GM18499 (cell line): Measurements from ENCODE around the gene SHISA7.
"Not testable (repeated sequence)": the region's sequence is repeated elsewhere in the genome, so short reads cannot be mapped to it uniquely, and the experiment has no call there.

ENCODE experiments used
- ATAC-seq: cut with Tn5 transposase; IDR thresholded peaks from one replicate; pipeline ENCODE4 v1.9.1; 2021; ENCODE audit warnings: moderate number of reproducible peaks; ENCODE audit not compliant: insufficient read depth, unreplicated experiment

SHISA7 gene

DNA sequence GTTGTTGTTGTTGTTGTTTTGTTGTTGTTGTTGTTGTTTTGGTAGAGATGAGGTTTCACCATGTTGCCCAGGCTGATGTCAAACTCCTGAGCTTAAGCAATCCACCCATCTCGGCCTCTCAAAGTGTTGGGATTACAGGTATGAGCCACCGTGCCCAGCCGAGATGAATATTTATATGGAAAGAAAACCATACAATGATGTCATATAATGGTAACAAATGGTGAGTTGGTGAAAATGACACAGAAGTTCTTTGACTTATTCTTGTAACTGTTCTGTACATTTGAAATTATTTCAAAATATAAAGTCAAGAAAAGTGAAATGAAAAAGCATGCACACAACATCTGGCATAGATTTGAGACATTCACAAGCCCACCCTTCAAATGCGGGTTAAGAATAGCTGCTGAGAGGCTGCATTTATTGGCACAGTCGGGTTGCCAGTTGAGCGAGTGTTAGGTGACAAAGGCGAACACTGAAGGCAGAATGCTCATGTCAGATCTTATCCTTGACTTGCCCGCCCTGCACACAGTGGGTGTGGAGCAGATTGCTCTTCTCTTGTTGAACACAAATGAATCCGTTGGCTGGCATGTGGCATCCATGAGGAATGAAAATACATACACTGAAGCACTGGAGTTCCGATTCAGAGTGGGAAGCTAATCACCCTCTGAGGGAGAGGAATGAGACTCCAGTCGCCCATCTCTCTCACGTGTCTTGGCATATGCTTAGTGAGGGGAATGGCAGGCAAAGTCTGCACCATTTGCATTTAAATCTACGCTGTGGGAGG lies 19.7 kb downstream of the SHISA7 start:
- no peak for ATAC-seq

DNA sequence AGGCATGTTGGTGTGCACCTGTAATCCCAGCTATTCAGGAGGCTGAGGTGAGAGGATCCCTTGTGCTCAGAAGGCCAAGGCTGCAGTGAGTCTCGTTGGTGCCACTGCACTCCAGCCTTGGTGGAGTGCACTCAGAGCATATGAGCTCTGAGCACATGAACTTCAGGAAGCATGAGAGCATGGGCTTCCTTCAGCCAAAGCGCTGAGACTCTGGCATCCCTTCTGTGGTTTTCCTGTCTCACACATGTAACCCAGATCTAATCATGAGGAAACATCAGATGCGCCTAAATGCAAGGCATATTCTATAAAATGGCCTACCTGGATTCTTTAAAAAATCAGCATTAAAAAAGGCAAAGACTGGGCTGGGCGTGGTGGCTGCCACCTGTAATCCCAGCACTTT lies 21.8 kb downstream of the SHISA7 start:
- ATAC-seq = not testable (repeated sequence)

DNA sequence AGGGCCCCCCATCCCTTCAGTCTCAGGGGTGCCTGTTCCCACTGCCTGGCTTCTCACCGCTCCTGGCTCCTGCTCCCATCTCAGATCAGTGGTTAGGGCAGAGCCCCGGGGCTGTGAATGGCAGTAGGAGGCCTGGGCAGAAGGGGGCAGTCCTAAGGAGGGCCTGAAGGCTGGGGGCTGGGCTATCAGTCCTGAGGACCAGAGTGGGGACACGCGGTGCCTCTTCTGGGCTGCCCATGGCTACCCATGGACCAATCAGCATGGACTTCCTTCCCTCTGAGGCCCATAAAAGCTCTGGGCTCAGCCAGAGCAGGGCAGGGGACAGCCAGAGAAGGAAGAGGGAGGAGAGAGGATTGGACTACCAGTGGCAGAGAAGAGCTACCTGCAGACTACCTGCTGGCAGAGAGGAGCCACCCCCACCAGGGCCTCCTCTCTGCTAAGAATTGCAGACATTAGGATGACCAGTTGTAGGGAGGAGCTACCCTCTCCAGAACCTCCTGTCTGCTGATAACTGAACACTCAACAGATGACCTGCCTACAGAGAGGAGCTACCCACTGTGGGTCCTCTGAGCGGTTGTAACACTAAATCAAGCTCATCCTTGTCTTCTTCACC lies 23.4 kb downstream of the SHISA7 start:
- no peak for ATAC-seq

DNA sequence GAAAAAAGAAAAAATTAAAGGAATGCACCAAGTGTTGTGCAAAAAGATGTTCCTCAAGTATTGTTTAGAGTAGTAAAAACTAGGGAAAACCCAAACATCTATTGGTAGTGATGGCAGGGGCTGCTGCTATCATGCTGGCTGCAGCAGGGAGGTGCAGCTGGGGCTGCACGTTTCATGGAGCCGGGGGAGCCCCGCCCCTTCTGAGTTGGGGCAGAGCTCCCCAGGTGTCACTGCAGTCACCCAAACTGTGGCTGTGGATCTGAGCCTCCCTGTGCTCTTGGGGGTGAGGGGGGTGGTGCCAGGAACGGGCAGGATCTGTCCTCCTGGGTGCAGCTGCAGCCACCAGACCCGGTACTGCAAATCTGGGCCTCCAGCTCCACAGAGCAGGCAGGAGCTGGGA lies 24.0 kb downstream of the SHISA7 start:
- no peak for ATAC-seq

DNA sequence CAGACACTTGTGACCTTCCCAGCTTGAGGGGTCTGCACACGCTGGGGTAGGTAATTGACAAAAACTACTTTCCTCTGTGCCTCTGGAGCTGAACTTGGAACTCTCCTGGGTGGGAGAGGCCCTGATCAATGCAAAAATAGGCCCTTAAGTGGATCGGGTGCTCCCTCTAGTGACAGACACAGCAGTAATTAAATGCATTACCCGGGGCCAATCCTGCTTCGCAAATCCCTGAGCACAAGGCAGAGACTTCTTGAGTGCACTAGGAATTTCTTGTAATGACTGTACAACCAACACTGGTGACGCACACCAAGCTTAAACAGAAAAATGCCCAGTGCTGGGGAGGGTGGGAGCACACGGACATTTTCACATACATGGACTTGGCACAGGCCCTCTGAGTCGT lies 24.9 kb downstream of the SHISA7 start:
- no peak for ATAC-seq

DNA sequence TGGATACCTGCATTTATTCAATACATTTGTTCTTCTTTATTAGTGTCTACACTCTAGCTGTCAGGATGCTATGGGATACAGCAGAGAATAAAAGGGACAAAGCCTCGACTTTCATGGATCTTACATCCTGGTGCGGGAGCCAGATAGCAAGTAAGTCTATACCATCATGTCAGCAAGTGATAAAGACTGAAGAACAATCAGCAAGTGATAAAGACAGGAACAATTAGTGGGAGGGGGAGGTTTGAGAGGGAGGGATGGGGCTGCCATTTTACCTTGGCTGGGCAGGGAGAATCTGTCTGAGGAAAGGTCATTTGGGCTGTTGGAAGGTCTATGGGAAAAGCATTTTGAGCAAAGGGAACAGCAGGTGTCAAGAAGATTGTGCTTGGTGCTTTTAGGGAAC lies 32.9 kb downstream of the SHISA7 start:
- no peak for ATAC-seq

DNA sequence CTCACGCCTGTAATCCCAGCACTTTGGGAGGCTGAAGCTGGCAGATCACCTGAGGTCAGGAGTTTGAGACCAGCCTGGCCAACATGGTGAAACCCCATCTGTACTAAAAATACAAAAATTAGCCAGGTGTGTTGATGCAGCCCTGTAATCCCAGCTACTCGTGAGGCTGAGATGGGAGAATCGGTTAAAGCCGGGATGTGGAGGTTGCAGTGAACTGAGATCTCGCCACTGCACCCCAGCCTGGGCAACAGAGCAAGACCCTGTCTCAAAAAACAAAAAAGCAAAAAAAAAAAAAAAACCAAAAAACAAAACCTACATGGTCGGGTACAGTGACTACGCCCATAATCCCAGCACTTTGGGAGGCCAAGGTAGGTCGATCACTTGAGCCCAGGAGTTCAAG lies 33.9 kb downstream of the SHISA7 start:
- ATAC-seq = not testable (repeated sequence)

DNA sequence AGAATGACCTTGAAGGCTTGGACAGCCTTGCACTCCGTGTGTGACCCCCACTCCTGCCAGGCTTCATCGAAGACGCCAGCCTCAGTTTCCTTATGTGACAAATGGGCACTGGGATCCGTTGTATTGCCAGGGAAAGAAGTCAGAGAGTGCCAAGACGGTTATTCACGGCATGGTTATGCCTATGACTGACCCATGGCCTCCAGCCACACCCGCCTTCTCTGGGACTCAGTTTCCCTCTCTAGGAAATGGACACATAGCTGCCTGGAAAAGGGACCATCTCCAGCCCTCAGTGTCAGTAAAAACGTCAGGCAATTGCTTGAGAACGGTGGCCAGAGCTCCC lies 34.6 kb downstream of the SHISA7 start:
- ATAC-seq = no peak

DNA sequence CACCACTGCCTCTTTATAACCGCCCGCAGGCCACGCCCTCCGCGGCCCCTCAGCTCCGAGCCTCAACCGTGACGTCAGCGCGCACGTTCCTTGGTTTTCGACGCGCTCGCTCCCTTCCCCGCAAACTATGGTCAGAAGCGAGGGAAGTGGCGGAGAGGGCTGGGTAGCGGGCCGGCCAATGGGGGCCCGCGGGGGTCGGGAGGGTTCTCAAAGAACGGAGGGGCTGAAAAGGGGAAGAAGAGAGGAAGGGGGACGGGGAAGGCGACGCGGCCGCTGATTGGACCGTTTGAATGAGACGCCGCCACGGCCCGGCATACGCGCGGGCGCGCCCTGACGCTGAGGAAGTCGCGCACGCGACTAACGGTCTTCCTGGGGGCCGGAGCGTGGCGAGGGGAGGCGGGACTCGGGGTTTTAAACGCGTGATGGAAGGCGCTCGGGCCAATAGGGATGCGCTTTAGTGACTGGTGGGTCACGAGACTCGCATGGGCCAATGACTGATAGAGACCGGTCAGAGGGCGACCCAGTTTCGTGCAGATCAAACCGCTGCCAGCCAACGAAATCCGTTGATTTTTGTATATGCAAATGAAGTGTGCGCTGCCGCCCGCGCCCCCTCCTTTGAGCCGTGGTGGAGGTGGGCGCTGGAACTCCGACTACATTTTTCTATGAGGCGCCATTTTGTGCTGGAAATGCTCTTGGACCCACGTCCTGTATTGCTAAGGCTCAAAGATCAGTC lies 35.1 kb downstream of the SHISA7 start:
- peak; percentile 69 for ATAC-seq

DNA sequence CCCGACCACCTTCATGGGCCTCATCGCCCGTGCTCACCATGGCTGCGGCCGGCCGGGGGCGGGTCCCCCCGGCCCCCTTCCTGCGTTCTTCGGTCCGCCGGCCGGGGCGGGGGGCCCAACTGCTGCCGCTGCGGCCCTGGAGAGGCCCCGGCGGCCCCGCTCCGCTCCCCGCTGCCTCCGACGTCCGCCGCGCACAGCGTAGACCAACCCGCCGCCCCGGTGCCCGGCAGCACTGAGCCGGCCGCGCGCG lies 35.6 kb downstream of the SHISA7 start, which contains the start of gene UBE2S:
Gene UBE2S (minus strand): TSS at position 239 of the 250 bp plus-strand sequence. CDS start 199 bp downstream, at position 40.
- not testable (repeated sequence) for ATAC-seq

DNA sequence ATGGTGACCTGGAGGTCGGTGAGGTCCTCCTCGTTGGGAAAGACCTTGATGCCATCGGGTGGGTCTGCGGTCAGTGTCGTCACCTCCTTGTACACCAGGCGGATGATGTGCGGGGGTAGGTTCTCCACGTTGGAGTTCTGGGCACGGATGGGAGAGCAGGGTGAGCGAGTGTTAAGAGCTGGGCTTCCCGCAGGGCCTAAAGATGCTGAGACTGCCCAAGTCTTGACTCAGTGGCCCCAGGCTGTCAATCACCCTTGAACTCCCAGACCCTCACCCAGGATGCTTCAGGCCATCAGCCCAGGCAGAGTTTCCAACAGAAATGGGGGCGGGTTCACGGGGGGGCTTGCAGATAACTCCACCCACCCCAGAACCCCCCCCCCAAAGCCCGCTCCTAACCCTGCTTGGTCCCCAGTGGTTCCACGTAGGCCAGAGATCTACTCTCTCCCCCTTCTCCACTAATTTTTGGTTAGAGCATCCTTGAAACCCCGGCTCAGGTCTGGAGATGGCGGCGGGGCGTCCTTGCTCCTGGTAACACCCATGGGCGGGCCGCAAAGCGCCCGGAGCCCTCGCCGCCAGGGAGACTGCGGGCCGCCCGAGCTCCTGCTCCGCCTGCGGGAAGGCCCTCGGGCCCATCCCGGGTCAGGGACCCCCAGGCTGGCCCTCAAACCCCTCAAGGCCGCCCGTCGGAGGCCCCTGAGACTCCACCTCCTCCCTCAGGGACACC lies 36.1 kb downstream of the SHISA7 start:
- no peak for ATAC-seq

DNA sequence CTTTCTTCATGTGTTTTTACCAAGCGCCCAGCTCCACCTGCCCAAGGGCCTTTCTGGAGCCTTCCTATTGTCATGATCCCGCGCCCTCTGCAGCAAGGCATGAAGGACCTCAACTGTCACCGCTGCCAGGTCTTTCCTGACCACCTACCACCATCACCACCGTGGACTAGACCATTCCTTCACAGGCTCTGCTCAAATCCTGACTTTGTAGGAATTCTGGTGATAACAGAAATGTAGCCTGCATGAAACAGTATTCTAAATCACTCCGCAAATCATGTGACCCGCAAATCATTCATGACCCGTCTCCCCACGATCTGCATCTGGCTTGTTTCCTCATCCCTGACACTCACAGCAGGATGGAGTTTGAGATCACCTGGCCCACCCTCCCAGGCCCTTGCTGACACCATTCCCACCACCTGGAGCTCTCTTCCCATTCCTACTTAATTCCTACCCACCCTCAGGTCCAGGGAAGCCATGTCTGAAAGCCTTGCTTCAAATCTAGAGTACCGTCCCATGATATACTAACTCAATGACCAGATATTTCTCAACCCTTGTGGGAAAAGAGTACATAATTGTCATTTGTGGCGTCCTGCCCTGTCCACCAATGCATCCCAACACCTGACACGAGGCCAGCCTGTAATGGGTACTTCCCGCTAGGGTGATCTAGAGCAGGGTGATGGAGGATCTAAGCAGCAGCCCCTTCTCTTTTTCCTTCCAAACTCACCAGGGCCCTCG lies 36.8 kb downstream of the SHISA7 start:
- no peak for ATAC-seq

DNA sequence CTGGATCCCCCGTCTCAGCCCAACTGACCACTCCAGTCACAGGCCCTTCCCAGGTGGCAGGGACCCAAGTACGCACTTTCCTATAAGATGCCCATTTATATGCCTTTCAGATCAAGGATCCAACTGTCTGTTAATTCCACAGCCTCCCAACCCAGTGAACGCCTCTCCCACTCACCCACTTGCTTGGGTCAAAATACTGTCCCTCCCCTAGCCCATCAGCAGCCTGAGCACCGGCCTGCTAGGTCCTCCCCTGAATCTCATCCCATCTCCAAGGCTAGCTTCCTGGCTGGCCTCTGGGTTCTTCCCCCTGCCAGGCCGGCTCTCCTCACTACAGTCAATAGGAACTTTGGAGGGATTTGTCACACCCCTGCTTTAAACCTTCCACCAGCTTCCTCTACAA lies 37.5 kb downstream of the SHISA7 start:
- no peak for ATAC-seq

DNA sequence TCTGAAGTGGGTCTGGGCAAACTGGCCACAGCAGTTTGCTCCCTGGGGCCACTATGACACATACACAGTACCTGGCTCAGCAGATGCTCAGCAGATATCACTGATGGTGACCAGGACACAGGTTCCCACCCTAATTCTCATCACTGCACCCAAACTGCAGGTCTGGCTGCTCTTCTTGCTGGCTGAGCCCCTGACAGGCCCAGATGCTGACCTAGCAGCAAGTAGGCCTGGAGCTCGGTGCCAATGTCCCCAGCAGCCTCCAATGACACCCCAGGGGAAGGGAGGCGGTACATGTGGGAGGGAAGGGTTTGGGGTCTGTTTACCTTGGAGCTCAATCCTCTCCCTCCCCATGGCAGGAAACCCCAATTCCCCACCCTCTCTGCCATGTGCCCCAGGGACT lies 40.6 kb downstream of the SHISA7 start:
- no peak for ATAC-seq

DNA sequence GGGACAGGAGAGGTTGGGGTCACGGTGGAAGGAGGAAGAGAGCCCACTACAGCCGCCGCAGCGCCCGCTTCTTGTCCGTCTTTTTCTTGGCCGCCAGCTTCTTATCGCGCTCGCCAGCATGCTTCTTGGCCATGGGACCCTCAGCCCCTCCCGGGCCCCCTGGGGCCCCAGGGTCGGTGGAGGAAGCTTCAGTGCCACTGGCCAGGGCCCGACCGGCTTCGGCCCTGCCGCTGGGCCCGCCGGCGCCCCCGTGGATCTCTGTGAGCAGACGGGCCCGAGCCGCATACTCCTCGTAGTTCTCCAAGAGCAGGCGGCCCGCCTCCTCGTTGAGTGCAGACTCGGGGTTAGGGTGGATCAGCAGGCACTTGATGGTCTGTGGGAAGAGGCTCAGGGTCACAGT lies 41.7 kb downstream of the SHISA7 start:
- ATAC-seq = not testable (repeated sequence)

DNA sequence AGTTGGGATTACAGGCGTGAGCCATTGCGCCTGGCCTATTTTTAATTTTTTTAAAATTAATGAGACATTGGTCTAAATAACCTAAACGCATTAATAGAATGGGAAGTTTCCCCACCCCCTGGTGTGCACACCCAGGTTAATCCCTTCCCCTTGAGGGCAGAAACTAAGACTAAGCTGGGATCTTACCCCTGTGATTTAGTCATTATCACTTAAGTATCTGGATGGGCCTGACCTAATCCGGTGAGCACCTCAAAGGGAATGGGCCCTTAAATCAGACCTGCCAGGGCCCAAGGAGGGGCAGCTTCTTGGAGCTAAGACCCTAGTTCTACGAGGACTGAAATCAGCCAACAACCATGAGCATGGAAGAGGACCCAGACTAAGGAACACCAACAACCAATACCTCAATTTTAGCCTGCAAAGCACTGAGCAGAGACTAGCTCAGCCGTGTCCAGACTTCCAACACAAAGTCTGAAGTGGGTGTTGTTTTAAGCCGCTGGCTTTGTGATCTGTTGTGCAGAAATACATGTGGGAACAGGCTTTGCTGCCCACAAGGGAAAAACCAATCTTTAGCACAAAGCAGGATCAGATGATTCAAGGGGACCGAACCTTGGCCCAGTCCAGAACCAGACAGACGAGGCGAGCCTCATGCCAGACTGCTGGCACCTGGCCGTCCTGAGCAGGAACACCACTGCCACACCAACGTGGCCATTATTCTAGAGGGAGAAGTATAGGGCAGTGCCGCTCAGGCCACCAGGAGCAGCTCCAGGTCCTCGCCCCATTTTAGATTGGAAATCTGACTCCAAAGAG lies 42.6 kb downstream of the SHISA7 start:
- ATAC-seq = no peak

DNA sequence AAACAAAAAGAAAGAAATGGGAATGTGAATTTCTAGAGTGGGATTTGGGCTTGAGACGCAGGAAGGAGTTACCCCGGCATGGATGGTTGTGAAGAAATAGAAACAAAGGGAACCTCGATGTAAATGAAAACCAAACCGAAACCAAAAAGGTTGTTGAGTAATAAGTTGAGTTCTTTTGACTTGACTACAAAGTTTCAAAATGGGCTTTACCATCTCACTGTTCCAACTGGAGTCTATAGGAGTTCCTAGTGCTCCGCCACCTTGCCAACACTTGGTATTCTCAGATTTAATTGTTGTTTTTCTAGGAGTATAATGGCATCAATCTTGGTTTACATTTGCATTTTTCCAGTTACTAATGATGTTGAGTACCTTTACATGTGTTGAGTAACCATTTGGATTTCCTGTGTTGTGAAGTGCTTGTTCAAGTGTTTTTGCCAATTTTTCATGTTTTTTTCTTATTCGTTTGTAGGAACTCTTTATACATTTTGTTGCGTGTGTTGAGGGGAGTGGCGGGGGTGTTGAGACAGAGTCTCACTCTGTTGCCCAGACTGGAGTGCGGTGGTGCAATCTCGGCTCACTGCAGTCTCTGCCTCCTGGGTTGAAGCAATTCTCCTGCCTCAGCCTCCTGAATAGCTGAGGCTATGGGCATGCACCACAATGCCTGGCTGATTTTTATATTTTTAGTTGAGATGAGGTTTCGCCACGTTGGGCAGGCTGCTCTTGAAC lies 44.7 kb downstream of the SHISA7 start:
- no peak for ATAC-seq

DNA sequence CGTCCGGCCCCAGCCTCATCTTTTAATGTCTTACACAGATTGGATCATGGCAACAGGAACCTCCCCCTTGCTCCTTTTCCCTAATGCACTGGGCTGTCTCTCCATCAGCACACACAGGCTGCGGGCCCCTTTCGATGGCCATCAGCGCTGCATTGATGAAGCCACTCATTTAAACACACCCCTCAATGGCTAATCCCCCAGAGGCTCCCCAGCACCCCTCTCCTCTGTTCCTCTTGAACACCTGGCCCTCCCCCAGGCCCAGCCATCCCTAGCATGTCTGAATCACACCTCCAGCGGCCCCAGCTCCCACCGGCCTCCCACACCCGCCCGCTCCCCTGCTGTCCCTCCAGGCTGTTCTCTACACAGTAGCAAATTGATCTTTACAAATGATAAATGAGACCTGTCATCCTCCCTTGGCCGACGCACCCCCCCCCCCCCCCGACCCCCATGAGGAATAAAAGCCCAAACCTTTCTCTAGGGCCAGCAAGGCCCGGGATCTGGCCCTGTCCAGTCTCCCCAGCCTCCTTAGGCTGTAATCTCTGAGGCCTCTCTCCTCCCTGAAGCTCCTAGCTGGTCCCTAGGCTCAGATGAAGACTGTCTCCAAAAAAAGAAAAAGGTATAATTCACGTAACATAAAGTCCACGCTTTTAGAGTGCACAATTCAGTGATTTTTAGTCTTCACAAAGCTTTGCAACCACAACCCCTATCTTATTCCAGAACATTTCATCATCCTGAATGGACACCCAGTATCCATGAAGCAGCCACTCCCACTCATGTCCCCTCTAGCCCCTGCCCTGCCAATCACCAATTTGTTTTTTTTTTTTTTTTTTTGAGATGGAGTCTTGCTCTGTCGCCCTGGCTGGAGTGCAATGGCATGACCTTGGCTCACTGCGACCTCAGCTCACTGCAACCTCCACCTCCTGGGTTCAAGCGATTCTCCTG lies 50.0 kb downstream of the SHISA7 start:
- no peak for ATAC-seq
